Kidney glomerular epithelial cell (primary cell): ENCODE results near the gene SELENON.

Source experiments
- DNase-seq: peaks from one replicate; lab custom pipeline; 2025; lab: John Stamatoyannopoulos, UW

The SELENON gene

DNA sequence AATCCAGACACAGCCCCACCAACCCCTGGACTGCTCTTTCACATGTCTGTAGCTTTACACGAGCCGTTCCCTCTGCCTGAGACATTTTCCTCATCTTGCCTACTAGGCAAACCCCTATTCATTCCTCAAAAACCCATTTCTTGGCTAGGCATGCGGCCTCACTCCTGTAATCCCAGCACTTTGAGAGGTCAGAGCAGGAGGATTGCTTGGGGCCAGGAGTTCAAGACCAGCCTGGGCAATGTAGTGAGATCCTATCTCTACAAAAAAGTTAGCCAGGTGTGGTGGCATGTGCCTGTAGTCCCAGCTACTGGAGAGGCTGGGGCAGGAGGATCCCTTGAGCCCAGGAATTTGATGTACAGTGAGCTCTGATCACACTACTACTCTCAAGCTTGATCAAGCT, 64.4 kb downstream of the SELENON start:
- DNase-seq: no peak

- DNase-seq: no peak
These were observed 66.3 kb downstream of the SELENON start for GRCh38 chr1:25866288-25866687.

DNA sequence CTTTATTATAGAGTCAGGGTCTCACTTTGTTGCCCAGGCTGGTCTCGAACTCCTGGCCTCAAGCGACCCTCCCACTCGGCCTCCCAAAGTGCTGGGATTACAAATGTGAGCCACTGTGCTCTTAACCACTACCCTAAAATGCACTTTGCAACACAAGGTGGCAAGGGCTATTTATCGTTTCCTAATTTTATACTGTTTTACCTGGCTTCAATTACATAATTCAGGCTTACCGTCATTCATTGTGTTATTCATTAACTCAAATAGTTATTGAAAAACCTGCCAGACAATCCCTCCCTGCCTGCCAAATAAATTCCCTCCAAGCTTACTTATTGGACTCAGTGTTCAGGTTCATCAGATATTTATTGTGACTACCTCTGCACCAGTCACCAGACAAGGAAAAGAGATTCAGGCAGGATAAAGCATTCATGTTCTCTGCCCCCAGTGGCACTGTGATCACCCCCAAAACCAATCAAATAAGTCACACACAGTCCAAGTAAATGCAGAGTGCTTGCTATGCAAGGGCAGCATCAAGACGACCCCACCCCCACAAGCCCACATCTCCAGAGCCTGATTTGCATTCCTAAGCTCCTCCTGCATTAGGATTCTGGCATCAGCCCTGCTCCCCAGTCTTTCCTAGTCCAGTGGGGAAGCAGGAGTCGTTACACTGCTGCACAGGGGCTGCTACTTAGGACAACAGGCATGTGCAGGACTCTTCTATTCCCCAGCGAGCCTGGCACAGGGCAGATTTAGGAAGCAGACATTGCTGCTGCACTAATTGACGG, 67.4 kb downstream of the SELENON start:
- peak; percentile 86 for DNase-seq
